ENCODE measurements around the gene ZFR2.

The ZFR2 gene

GRCh38 chr19:3821857-3822364, 46.9 kb downstream of the ZFR2 start:
- Histone ChIP-seq H3K9me2 (ENCODE audit: low read depth, low read length) (no peaks in the 10 kb centered on the region), H3K36me3 (ENCODE audit: insufficient read depth, low read length) (no peaks in the 10 kb centered on the region), H3K9ac (ENCODE audit: low read length) (no peak overlapping the region), H3K4me1 (ENCODE audit: insufficient read depth, low read length, severe bottlenecking) (no peaks in the 10 kb centered on the region), H3K27ac (ENCODE audit: low read depth, low read length, poor library complexity, severe bottlenecking) (no peak overlapping the region), H3K4me3 (ENCODE audit: low read depth, low read length, poor library complexity, severe bottlenecking) (no peak overlapping the region), H3K9me3 (ENCODE audit: low read length) (no peaks in the 10 kb centered on the region), H2AFZ (ENCODE audit: low read length) (no peak overlapping the region), H3K79me2 (ENCODE audit: insufficient read depth, low read length) (no peaks in the 10 kb centered on the region), H4K20me1 (ENCODE audit: insufficient read depth, low read length) (no peaks in the 10 kb centered on the region), H3K4me2 (ENCODE audit: low read length) (no peak overlapping the region), H3F3A (ENCODE audit: insufficient read depth, low read length) (no peaks in the 10 kb centered on the region), H3K27me3 (ENCODE audit: insufficient read depth, low read length) (peaks cover 16% of the 10 kb centered on the region; the same call in 1 of the 2 replicates)
- TF ChIP-seq CTCF (IDR thresholded peaks at IDR 0.05; ENCODE audit: low read length) (peak; percentile 93), EZH2 (IDR thresholded peaks at IDR 0.05; ENCODE audit: borderline replicate concordance, low read length) (no peak)

GRCh38 chr19:3821156-3821555, 47.7 kb downstream of the ZFR2 start:
- Histone ChIP-seq H3K27me3 (ENCODE audit: insufficient read depth, low read length) (peaks cover 16% of the 10 kb centered on the region; the same call in 1 of the 2 replicates), H3K27ac (ENCODE audit: low read depth, low read length, poor library complexity, severe bottlenecking) (no peak overlapping the region), H3F3A (ENCODE audit: insufficient read depth, low read length) (no peaks in the 10 kb centered on the region), H4K20me1 (ENCODE audit: insufficient read depth, low read length) (no peaks in the 10 kb centered on the region), H3K36me3 (ENCODE audit: insufficient read depth, low read length) (no peaks in the 10 kb centered on the region), H3K79me2 (ENCODE audit: insufficient read depth, low read length) (no peaks in the 10 kb centered on the region), H2AFZ (ENCODE audit: low read length) (no peak overlapping the region), H3K4me2 (ENCODE audit: low read length) (no peak overlapping the region), H3K4me3 (ENCODE audit: low read depth, low read length, poor library complexity, severe bottlenecking) (no peak overlapping the region), H3K4me1 (ENCODE audit: insufficient read depth, low read length, severe bottlenecking) (no peaks in the 10 kb centered on the region), H3K9me2 (ENCODE audit: low read depth, low read length) (no peaks in the 10 kb centered on the region), H3K9me3 (ENCODE audit: low read length) (no peaks in the 10 kb centered on the region), H3K9ac (ENCODE audit: low read length) (no peak overlapping the region)
- TF ChIP-seq EZH2 (IDR thresholded peaks at IDR 0.05; ENCODE audit: borderline replicate concordance, low read length) (no peak), CTCF (IDR thresholded peaks at IDR 0.05; ENCODE audit: low read length) (no peak)

GRCh38 chr19:3819989-3820388, 48.8 kb downstream of the ZFR2 start:
- Histone ChIP-seq H3K27me3 (ENCODE audit: insufficient read depth, low read length) (peaks cover 9% of the 10 kb centered on the region; the same call in 1 of the 2 replicates), H3K4me1 (ENCODE audit: insufficient read depth, low read length, severe bottlenecking) (no peaks in the 10 kb centered on the region), H3K9me2 (ENCODE audit: low read depth, low read length) (no peaks in the 10 kb centered on the region), H4K20me1 (ENCODE audit: insufficient read depth, low read length) (no peaks in the 10 kb centered on the region), H3K27ac (ENCODE audit: low read depth, low read length, poor library complexity, severe bottlenecking) (no peak overlapping the region), H2AFZ (ENCODE audit: low read length) (no peak overlapping the region), H3K9me3 (ENCODE audit: low read length) (no peaks in the 10 kb centered on the region), H3K9ac (ENCODE audit: low read length) (no peak overlapping the region), H3K4me3 (ENCODE audit: low read depth, low read length, poor library complexity, severe bottlenecking) (no peak overlapping the region), H3K4me2 (ENCODE audit: low read length) (no peak overlapping the region), H3F3A (ENCODE audit: insufficient read depth, low read length) (no peaks in the 10 kb centered on the region), H3K79me2 (ENCODE audit: insufficient read depth, low read length) (no peaks in the 10 kb centered on the region), H3K36me3 (ENCODE audit: insufficient read depth, low read length) (no peaks in the 10 kb centered on the region)
- TF ChIP-seq EZH2 (IDR thresholded peaks at IDR 0.05; ENCODE audit: borderline replicate concordance, low read length) (no peak), CTCF (IDR thresholded peaks at IDR 0.05; ENCODE audit: low read length) (no peak)

Measured in OCI-LY1 (cell line).